CD4-positive, alpha-beta T cell treated with Interleukin-17A for 1 hour (primary cell): Measurements from ENCODE around the gene NAT14.
"Not testable (repeated sequence)": the region's sequence is repeated elsewhere in the genome, so short reads cannot be mapped to it uniquely, and the experiment has no call there.

Experiments
- DNase-seq: peaks from one replicate; pipeline ENCODE4 v3.0.0-alpha.2; 2020

Gene NAT14

GRCh38 chr19:55484593-55485438 is at the start of gene NAT14:
NAT14 (plus strand) TSS chr19:55485188; CDS start chr19:55485709, 521 bp downstream.
- peak; percentile 75 for DNase-seq

GRCh38 chr19:55436847-55437246 is 48.1 kb upstream of the NAT14 start:
- DNase-seq = no peak

- no peak for DNase-seq
Observed at GRCh38 chr19:55437410-55437809, 47.6 kb upstream of the NAT14 start.

- no peak for DNase-seq
Observed at GRCh38 chr19:55439052-55439451, 45.9 kb upstream of the NAT14 start.

GRCh38 chr19:55440411-55441105 is 44.4 kb upstream of the NAT14 start:
- DNase-seq = no peak

GRCh38 chr19:55441319-55441691 is 43.7 kb upstream of the NAT14 start:
- DNase-seq = no peak

- DNase-seq = no peak
Observed at GRCh38 chr19:55441692-55442321, 43.2 kb upstream of the NAT14 start.

GRCh38 chr19:55442372-55442961 is 42.5 kb upstream of the NAT14 start:
- no peak for DNase-seq

GRCh38 chr19:55443045-55443823 is 41.8 kb upstream of the NAT14 start, which contains the start of gene SHISA7:
SHISA7 (minus strand) TSS chr19:55443300; CDS start chr19:55442863, 437 bp downstream.
- DNase-seq = no peak

GRCh38 chr19:55443824-55444480 is 41.0 kb upstream of the NAT14 start:
- no peak for DNase-seq

- DNase-seq = no peak
Observed at GRCh38 chr19:55444646-55445045, 40.3 kb upstream of the NAT14 start.

GRCh38 chr19:55446060-55446459 is 38.9 kb upstream of the NAT14 start:
- DNase-seq = no peak

- no peak for DNase-seq
Observed at GRCh38 chr19:55447421-55448174, 37.4 kb upstream of the NAT14 start.

GRCh38 chr19:55448175-55448490 is 36.9 kb upstream of the NAT14 start:
- DNase-seq = not testable (repeated sequence)

GRCh38 chr19:55449469-55449868 is 35.5 kb upstream of the NAT14 start:
- no peak for DNase-seq

GRCh38 chr19:55451163-55451964 is 33.6 kb upstream of the NAT14 start:
- peak; percentile 34 for DNase-seq

- DNase-seq = peak; percentile 46
Observed at GRCh38 chr19:55451965-55452748, 32.8 kb upstream of the NAT14 start.

GRCh38 chr19:55452749-55453346 is 32.1 kb upstream of the NAT14 start:
- DNase-seq = peak; percentile 60
